Measurements from ENCODE around the gene NRL.
A peak's percentile ranks its signal among the peaks of the same experiment; 100 is the strongest.
"Not testable (repeated sequence)": the region's sequence is repeated elsewhere in the genome, so short reads cannot be mapped to it uniquely, and the experiment has no call there.

NRL gene

DNA sequence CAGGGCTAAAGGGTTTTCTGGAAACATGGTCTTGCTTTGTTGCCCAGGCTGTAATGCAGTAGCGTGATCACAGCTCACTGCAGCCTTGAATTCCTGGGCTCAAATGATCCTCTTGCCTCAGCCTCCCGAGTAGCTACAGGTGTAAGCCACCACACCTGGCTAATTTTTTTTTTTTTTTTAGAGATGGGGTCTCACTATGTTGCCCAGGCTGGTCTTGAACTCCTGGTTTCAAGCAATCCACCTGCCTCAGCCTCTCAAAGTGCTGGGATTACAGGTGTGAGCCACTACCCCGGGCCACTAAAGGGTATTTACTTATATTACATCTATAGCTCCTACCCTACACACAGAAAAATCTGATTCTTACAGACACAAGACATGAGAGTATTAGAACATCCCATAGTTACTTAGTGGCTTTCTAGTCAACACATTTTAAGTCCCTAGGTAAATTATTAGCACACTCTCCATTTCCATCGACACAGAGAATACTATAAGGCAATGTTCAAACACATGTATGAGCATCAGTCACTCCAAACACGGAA, 6.3 kb downstream of the NRL start:
- TF ChIP-seq CTCF (conservative IDR thresholded peaks at IDR 0.05; ENCODE audit: low read length) (no peak), EZH2phosphoT487 (IDR thresholded peaks at IDR 0.05; ENCODE audit: borderline replicate concordance) (no peak)
- H3K36me3 ChIP-seq (ENCODE audit: insufficient read depth, low read length) = no peaks in the 10 kb centered on the region

GRCh38 chr14:24106672-24107271, 8.0 kb downstream of the NRL start:
- H3K9me2 ChIP-seq (replicated peaks; ENCODE audit: low read depth, low read length) = no peaks in the 10 kb centered on the region
- peaks cover 8% of the 10 kb centered on the region for H3K4me1 ChIP-seq (ENCODE audit: insufficient read depth, low read length, poor library complexity, severe bottlenecking)
- TF ChIP-seq EZH2phosphoT487 (IDR thresholded peaks at IDR 0.05; ENCODE audit: borderline replicate concordance) (no peak), CTCF (conservative IDR thresholded peaks at IDR 0.05; ENCODE audit: low read length) (no peak)
- no peak overlapping the region for H3K4me2 ChIP-seq (ENCODE audit: low read depth, low read length, poor library complexity, severe bottlenecking)
- H3K4me3 ChIP-seq (ENCODE audit: low read length, poor library complexity, severe bottlenecking) = no peak overlapping the region
- no peaks in the 10 kb centered on the region for H3K36me3 ChIP-seq (ENCODE audit: insufficient read depth, low read length)
- H3F3A ChIP-seq (ENCODE audit: low read depth) = no peaks in the 10 kb centered on the region
- H2AFZ ChIP-seq (ENCODE audit: low read length) = no peak overlapping the region
- no peak overlapping the region for H3K9ac ChIP-seq (ENCODE audit: low read depth, low read length, poor library complexity, severe bottlenecking)
- no peaks in the 10 kb centered on the region for H4K20me1 ChIP-seq (ENCODE audit: insufficient read depth, low read length, poor library complexity, severe bottlenecking)
- no peaks in the 10 kb centered on the region for H3K79me2 ChIP-seq (ENCODE audit: insufficient read depth, low read length)
- H3K9me3 ChIP-seq (ENCODE audit: insufficient read depth, low read depth, low read length) = no peaks in the 10 kb centered on the region
- no peaks in the 10 kb centered on the region for H3K27me3 ChIP-seq (ENCODE audit: insufficient read depth, low read length, poor library complexity, severe bottlenecking)

More for the DNA sequence above, 6.3 kb downstream of the NRL start:
- peak overlapping the region; percentile 42 for H3K9ac ChIP-seq (ENCODE audit: low read depth, low read length, poor library complexity, severe bottlenecking)
- no peaks in the 10 kb centered on the region for H4K20me1 ChIP-seq (ENCODE audit: insufficient read depth, low read length, poor library complexity, severe bottlenecking)
- H3K9me3 ChIP-seq (ENCODE audit: insufficient read depth, low read depth, low read length) = no peaks in the 10 kb centered on the region
- peaks cover 8% of the 10 kb centered on the region for H3K4me1 ChIP-seq (ENCODE audit: insufficient read depth, low read length, poor library complexity, severe bottlenecking)
- H3K79me2 ChIP-seq (ENCODE audit: insufficient read depth, low read length) = peaks cover 2% of the 10 kb centered on the region; the same call in 1 of the 2 replicates
- peaks cover 2% of the 10 kb centered on the region; the same call in 1 of the 2 replicates for H3F3A ChIP-seq (ENCODE audit: low read depth)
- no peaks in the 10 kb centered on the region for H3K27me3 ChIP-seq (ENCODE audit: insufficient read depth, low read length, poor library complexity, severe bottlenecking)
- peak overlapping the region; percentile 54 for H3K4me2 ChIP-seq (ENCODE audit: low read depth, low read length, poor library complexity, severe bottlenecking)
- H3K4me3 ChIP-seq (ENCODE audit: low read length, poor library complexity, severe bottlenecking) = peak overlapping the region; percentile 29
- H2AFZ ChIP-seq (ENCODE audit: low read length) = peak overlapping the region; percentile 65; the same call in 1 of the 2 replicates
- no peaks in the 10 kb centered on the region for H3K9me2 ChIP-seq (replicated peaks; ENCODE audit: low read depth, low read length)

GRCh38 chr14:24105609-24106239, 9.0 kb downstream of the NRL start:
- H3K9me3 ChIP-seq (ENCODE audit: insufficient read depth, low read depth, low read length); H3K27me3 ChIP-seq (ENCODE audit: insufficient read depth, low read length, poor library complexity, severe bottlenecking); H3K36me3 ChIP-seq (ENCODE audit: insufficient read depth, low read length); H4K20me1 ChIP-seq (ENCODE audit: insufficient read depth, low read length, poor library complexity, severe bottlenecking); H2AFZ ChIP-seq (ENCODE audit: low read length); H3K4me3 ChIP-seq (ENCODE audit: low read length, poor library complexity, severe bottlenecking); H3F3A ChIP-seq (ENCODE audit: low read depth); H3K4me1 ChIP-seq (ENCODE audit: insufficient read depth, low read length, poor library complexity, severe bottlenecking); H3K4me2 ChIP-seq (ENCODE audit: low read depth, low read length, poor library complexity, severe bottlenecking); H3K9me2 ChIP-seq (replicated peaks; ENCODE audit: low read depth, low read length); H3K79me2 ChIP-seq (ENCODE audit: insufficient read depth, low read length); H3K9ac ChIP-seq (ENCODE audit: low read depth, low read length, poor library complexity, severe bottlenecking): not testable (repeated sequence)
